T follicular helper cell (primary cell): ENCODE measurements around the gene TEDC1.
A peak's percentile ranks its signal among the peaks of the same experiment; 100 is the strongest.
"Not testable (repeated sequence)": the region's sequence is repeated elsewhere in the genome, so short reads cannot be mapped to it uniquely, and the experiment has no call there.

Experiments used
- DNase-seq: peaks from one replicate; pipeline ENCODE4 v3.0.0-alpha.2; 2020; ENCODE audit warnings: low read depth

TEDC1 gene

GRCh38 chr14:105537580-105538474, 46.8 kb downstream of the TEDC1 start:
- peak; percentile 54 for DNase-seq

- DNase-seq: no peak
Measured at GRCh38 chr14:105538481-105539049, 47.5 kb downstream of the TEDC1 start.

GRCh38 chr14:105540811-105541210, 49.8 kb downstream of the TEDC1 start:
- no peak for DNase-seq

GRCh38 chr14:105541218-105541875, 50.3 kb downstream of the TEDC1 start:
- DNase-seq: no peak

- DNase-seq: not testable (repeated sequence)
Measured at GRCh38 chr14:105545676-105546075, 54.6 kb downstream of the TEDC1 start.

- DNase-seq: not testable (repeated sequence)
Measured at GRCh38 chr14:105546410-105546809, 55.4 kb downstream of the TEDC1 start.

- not testable (repeated sequence) for DNase-seq
Measured at GRCh38 chr14:105547072-105547471, 56.0 kb downstream of the TEDC1 start.

- DNase-seq: no peak
Measured at GRCh38 chr14:105547741-105548169, 56.7 kb downstream of the TEDC1 start.
